ENCODE measurements around the gene ZCCHC7.

- TF ChIP-seq CTCF (conservative IDR thresholded peaks at IDR 0.05 in 1 of 2, IDR thresholded peaks at IDR 0.05 in 1 of 2; ENCODE audit: extremely low read depth in 1 of 2, insufficient read depth in 1 of 2, low read depth in 1 of 2, low read length in 2 of 2) (no peak), EZH2 (IDR thresholded peaks at IDR 0.05; ENCODE audit: borderline replicate concordance, low read length) (no peak)
These were observed 35.2 kb downstream of the ZCCHC7 start for GRCh38 chr9:37155601-37156000.

Data from mammary epithelial cell (primary cell).